GM19467 (cell line): ENCODE results near the gene FHL1.

Source experiments
- ATAC-seq: cut with Tn5 transposase; IDR thresholded peaks from one replicate; pipeline ENCODE4 v1.9.1; 2021; ENCODE audit warnings: mild to moderate bottlenecking, moderate library complexity; ENCODE audit not compliant: unreplicated experiment

Gene FHL1

GRCh38 chrX:136183917-136184316, 36.6 kb downstream of the FHL1 start:
- no peak for ATAC-seq

GRCh38 chrX:136185401-136186022, 38.2 kb downstream of the FHL1 start:
- no peak for ATAC-seq

- ATAC-seq: no peak
These were observed 38.7 kb downstream of the FHL1 start for GRCh38 chrX:136186023-136186413.

GRCh38 chrX:136189222-136189621, 41.9 kb downstream of the FHL1 start:
- ATAC-seq: no peak

- no peak for ATAC-seq
These were observed 42.8 kb downstream of the FHL1 start for GRCh38 chrX:136190038-136190713.

- no peak for ATAC-seq
These were observed 43.8 kb downstream of the FHL1 start for GRCh38 chrX:136191171-136191570.

GRCh38 chrX:136192135-136192534, 44.8 kb downstream of the FHL1 start:
- no peak for ATAC-seq

- no peak for ATAC-seq
These were observed 45.6 kb downstream of the FHL1 start for GRCh38 chrX:136192839-136193414.

GRCh38 chrX:136193771-136194170, 46.4 kb downstream of the FHL1 start:
- ATAC-seq: no peak

- ATAC-seq: no peak
These were observed 47.2 kb downstream of the FHL1 start for GRCh38 chrX:136194536-136194935.

- ATAC-seq: no peak
These were observed 47.9 kb downstream of the FHL1 start for GRCh38 chrX:136195247-136195646.

- no peak for ATAC-seq
These were observed 49.4 kb downstream of the FHL1 start for GRCh38 chrX:136196691-136197155.

GRCh38 chrX:136198010-136198409, 50.7 kb downstream of the FHL1 start:
- no peak for ATAC-seq

- ATAC-seq: no peak
These were observed 51.4 kb downstream of the FHL1 start for GRCh38 chrX:136198678-136199243.

GRCh38 chrX:136199365-136199764, 52.0 kb downstream of the FHL1 start:
- ATAC-seq: no peak

GRCh38 chrX:136200466-136200865, 53.1 kb downstream of the FHL1 start:
- ATAC-seq: no peak

GRCh38 chrX:136201601-136202000, 54.3 kb downstream of the FHL1 start:
- ATAC-seq: no peak

GRCh38 chrX:136202889-136203288, 55.6 kb downstream of the FHL1 start:
- ATAC-seq: no peak

- no peak for ATAC-seq
These were observed 56.1 kb downstream of the FHL1 start for GRCh38 chrX:136203438-136203837.

- no peak for ATAC-seq
These were observed 56.6 kb downstream of the FHL1 start for GRCh38 chrX:136203951-136204350.

- no peak for ATAC-seq
These were observed 57.2 kb downstream of the FHL1 start for GRCh38 chrX:136204571-136204970.

GRCh38 chrX:136205882-136206380, 58.6 kb downstream of the FHL1 start:
- no peak for ATAC-seq
